Raji (cell line): Measurements from ENCODE around the gene ZBTB44.

ENCODE experiments used
- POLR2A ChIP-seq: IDR thresholded peaks from 2 replicates; pipeline ENCODE4 v1.6.1; 2011; ENCODE audit warnings: low read depth, low read length, control low read depth; ENCODE audit not compliant: insufficient read depth

Gene ZBTB44

DNA sequence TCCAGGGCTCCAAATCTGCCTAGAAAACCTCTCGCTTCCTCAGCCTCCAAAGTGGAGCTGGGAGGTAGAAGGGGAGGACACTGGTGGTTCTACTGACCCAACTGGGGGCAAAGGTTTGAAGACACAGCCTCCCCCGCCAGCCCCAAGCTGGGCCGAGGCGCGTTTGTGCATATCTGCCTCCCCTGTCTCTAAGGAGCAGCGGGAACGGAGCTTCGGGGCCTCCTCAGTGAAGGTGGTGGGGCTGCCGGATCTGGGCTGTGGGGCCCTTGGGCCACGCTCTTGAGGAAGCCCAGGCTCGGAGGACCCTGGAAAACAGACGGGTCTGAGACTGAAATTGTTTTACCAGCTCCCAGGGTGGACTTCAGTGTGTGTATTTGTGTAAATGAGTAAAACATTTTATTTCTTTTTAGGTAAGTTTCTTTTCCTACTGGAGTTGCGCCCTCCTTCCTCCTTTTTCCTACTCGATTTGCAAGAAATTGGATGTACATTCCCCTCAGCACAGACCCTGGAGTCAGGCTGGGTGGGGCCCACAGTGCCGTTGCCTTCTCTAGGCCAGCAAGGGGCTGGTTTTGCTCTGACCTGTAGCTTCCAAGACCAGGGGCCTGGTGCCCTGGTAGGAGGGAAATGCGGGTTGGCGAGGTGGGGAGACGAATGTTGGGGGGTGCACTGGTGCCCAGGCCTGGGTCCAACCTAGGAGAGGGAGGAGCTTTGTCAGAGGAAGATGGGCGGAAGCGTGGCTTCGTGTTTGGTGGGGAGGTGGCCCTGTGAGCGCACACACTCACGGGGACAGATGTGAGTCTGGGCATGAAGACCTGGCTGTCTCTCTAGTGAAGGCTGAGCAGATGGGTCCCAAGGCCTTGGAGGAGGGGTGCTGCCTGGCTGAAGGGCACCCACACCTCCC is 104.5 kb downstream of the ZBTB44 start:
- no peak for TF ChIP-seq POLR2A

DNA sequence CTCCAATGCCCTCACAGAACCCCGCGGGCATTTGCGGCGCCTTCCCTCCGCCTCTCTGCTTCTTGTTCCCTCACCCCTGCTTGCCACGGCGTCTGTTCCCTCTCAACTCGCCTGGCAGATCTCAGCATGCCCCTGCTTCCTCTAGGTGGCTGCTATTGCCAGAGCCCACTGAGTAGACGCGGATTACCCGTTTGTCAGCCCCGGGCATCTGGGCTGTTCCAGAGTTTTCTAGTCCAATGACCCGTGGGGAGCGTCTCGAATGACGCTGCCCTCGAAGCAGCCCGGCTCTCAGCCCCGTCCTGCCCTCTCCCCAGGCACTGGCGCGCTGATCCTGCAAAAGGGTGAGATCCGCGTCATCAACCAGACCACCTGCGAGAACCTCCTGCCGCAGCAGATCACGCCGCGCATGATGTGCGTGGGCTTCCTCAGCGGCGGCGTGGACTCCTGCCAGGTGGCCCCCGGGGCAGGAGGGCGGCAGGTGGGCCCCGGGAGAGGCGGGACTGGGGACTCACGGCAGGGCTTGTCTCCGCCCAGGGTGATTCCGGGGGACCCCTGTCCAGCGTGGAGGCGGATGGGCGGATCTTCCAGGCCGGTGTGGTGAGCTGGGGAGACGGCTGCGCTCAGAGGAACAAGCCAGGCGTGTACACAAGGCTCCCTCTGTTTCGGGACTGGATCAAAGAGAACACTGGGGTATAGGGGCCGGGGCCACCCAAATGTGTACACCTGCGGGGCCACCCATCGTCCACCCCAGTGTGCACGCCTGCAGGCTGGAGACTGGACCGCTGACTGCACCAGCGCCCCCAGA is 105.4 kb downstream of the ZBTB44 start:
- no peak for TF ChIP-seq POLR2A

DNA sequence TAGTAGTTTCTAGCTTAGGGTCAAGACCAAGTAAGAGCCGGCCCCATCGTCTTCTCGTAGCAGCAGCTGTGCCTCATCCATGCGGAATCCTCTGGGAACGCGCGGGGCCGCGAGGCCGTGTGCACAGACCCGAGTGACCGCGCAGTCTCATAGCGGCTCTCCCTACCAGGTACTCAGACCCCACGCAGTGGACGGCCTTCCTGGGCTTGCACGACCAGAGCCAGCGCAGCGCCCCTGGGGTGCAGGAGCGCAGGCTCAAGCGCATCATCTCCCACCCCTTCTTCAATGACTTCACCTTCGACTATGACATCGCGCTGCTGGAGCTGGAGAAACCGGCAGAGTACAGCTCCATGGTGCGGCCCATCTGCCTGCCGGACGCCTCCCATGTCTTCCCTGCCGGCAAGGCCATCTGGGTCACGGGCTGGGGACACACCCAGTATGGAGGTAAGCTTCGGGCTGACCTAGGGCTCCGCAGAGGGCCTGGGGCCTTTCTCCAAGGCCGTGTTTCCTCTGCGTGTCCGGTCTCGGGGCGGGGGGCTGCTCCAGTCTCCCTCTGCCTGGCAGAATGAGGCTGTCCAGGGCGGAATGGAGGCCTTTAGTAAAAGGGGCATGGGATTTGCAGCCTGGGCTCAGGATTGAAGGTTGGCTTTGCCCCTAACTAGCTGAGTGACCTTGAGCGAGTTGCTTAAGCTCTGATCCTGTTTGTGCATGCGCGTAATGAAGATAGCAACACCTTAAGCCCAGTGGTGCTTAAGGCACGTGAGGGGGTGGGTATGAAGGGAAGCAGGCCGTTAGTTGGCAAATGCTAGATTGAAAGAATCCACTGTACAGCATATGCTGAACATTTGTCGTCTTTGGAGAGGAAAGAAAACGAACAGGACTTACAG is 106.2 kb downstream of the ZBTB44 start:
- no peak for TF ChIP-seq POLR2A

DNA sequence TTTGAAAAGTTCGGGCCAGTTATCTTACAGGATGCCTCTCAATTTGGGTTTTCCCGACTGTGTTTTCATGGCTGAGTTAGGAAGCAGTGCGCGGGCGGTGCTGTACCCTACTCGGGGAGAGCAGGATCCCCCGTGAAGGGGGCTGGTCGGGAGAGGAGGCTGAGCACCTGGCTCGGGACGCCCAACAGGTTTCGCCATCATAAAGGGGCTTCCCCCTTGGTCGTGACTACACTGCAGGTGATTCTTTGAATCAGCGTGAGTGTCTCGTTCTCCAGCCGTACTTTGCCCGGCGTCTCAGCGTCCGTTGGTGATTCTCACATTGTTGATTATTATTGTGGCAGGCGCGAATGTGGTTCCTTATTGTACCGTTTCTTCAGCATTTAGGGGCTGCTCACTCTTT is 108.6 kb downstream of the ZBTB44 start:
- no peak for TF ChIP-seq POLR2A

DNA sequence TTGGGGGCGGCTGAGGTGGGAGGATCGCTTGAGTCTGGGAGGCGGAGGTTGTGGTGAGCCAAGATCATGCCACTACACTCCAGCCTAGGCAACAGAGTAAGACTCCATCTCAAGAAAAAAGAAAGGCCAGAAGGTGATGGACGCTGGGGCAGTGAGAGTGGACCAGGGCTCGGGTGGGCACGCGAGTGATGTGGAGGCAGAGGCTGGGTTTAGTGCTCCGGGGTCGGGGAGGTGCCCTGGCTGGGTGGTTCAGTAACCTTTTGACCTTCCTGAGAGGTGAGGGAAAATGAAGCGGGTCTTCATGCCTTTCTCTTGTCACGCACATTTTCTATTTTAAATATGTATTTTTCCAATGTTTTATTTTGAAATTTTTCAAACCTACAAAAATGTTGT is 110.0 kb downstream of the ZBTB44 start:
- no peak for TF ChIP-seq POLR2A

DNA sequence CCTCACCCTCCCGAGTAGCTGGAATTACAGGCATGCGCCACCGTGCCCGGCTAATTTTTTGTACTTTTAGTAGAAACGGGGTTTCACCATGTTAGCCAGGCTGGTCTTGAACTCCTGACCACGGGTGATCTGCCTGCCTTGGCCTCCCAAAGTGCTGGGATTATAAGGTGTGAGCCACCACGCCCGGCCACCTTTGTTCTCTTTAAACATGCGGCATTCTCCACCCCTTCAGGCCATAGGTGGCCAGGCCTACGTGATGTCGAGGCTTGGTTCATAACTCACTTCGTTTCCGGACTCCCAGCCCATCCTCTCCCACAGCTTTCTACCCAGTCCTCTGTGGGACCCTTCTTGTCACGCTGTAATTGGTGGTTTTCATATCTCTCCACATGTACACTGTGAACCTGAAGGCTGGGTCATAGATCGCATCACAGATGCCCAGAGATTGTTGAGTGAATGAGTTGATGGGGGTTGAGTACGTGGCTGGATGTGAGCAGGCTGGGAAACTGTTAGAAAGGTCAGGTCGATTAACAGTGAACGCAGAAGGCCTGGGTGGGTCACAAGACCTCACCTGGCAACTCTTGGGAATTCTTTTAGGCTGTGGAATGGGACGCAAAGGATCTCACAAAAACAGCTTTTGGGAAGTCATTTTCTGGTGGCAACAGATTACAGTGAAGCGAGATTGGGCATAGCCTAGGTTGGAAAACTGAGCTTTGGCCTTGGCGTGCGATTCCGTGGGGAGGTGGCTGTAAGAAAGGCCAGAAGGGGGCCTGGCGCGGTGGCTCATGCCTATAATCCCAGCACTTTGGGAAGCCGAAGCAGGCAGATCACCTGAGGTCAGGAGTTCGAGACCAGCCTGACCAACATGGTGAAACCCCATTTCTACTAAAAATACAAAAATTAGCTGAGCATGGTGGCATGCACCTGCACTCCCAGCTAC is 110.7 kb downstream of the ZBTB44 start:
- TF ChIP-seq POLR2A: no peak

DNA sequence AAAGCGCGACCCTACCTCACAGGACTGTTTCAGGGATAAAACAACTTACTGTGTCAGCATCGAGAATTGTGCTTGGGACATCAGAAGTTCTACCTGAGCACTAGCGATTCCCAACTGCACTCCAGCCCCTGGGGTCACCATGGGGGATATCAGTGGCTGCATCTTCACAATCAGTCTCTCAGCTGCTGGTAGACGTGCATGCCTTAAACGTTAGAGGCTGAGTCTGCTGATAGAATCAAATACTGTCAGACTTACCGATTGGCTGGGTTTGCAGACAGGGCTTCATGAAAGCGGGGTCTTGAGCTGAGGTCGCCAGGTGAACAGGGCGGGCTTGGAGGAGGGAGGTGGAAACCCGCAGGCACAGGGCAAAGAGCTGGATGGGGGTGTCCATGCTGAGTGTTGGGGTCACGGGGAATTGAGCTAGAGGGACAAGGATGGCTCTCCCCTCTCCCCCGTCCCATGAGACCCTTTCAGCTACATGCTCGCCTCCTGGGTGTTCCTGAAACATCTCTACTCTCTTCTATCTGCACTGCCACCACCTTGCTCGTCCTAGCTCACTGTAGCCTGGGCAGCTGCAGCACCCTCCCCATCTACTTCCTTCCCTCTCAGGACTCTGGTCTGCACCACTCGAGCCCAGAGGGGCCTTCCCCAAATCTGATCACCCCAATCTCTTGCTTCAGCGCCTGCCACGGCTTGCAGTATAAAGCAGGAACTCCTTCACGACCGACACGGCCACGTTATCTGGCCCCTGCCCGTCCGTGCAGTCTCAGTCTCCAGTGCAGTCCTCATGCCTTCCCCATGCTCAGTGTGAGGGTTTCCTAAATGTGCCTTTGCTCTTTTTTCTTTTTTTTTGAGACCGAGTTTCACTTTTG is 111.7 kb downstream of the ZBTB44 start:
- no peak for TF ChIP-seq POLR2A

DNA sequence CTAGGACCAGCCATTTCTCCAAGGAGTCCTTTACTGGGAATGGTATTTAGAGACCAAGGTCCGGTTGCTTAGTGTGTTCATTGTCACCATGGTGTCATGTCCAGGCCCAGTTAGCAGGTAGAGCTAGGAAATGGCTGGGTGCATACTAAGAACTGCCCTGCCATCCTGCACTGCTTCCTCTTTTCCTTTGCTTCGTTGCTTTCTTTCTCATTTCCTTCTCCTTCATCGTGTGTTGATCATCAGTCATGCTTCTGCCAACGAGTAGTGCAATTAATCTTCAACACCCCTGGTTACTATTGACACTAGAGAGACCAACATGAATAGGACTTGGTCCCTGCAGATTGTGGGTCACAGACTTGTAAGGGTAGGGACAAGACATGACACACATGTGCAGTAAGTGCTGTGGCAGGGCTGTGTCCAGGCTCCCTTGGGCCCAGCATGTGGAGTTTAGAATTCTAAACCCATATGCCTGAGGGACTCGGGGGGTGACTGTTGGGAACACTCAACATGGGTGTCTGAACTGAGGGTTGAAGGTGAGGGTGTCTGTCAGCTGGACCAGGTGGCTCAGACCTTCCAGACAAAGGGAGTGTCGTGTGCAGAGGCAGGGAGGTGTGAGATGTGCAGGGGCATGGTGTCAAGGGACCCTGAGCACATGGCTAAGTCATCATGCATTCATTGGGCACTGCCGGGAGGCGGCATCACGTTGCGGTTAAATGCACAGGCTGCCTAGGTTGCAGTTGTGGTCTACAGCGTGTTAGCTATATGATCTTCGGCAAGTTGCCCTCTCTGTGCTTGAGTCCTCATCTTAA is 112.5 kb downstream of the ZBTB44 start:
- no peak for TF ChIP-seq POLR2A

DNA sequence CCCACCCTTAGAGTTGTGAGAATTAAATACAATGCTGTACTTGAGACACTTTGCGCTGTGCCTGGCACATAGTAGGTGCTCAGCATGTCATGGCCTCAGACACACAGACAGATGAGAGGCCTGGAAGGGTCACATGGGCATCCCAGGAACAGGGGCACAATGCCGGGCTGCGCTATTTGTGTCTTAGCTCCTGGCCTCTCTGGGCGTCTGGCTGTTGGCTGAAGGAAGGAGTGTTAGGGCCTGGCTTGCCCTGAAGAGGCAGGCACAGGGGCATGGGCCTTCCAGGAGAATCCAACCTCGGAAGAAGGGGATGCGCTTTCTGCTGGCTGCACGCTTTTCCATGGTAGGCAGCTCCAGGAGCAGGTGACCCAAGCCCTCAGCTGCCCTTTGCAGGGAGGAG is 113.7 kb downstream of the ZBTB44 start:
- no peak for TF ChIP-seq POLR2A

DNA sequence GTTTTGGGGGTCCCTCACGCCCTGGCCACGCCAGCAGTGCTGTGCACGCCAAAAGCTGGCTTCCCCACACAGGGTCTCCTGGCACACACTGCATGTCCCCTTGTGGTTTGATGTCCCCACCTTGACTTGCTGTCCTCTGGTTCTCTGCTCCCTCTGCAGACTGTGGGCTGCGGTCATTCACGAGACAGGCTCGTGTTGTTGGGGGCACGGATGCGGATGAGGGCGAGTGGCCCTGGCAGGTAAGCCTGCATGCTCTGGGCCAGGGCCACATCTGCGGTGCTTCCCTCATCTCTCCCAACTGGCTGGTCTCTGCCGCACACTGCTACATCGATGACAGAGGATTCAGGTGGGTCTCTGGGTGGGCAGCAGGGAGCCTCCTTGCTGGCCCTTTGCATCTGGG is 114.9 kb downstream of the ZBTB44 start:
- TF ChIP-seq POLR2A: no peak

DNA sequence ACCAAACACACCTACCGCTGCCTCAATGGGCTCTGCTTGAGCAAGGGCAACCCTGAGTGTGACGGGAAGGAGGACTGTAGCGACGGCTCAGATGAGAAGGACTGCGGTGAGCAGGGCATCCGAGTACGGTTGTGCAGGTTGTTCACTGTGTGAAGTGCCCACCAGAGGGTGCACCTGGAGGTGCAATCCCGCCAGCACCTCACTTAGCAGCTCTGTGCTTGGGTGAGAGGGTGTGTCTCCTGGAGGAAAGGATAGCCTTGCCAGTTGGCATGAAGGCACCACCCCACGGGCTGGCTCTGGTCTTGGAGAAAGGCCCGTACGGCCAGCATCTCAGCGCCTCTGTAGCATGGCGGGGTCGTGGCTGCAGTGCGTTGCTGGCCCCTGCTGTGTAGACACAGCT is 115.8 kb downstream of the ZBTB44 start:
- TF ChIP-seq POLR2A: no peak

DNA sequence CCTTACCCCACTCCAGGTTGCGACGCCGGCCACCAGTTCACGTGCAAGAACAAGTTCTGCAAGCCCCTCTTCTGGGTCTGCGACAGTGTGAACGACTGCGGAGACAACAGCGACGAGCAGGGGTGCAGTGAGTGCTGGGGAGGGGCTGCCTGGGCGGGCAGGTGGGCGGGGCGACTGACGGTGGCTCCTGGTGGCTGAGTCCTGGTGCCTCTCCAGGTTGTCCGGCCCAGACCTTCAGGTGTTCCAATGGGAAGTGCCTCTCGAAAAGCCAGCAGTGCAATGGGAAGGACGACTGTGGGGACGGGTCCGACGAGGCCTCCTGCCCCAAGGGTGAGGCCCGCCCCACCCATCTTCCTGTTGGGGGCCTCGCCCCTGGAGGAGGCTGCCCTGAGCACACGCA is 116.4 kb downstream of the ZBTB44 start:
- TF ChIP-seq POLR2A: no peak
